Breast epithelium (tissue), 4 donors: ENCODE measurements around the gene NCOA5. TPM values are rescaled to one million over a fixed set of nuclear protein-coding genes. Genes with fewer than 3 reads are reported as not detected.

Experiments
- DNase-seq, 2 donors: peaks; one replicate each; pipeline ENCODE4 v3.0.0-alpha.2; 2019; ENCODE audit warnings: low spot score in 2 of 2
- H3K27ac ChIP-seq, 2 donors: fragments of 200-600 bp; sonication (generic) in 1 of 2; one replicate each; pipeline ENCODE4 v1.5.1; 2016 to 2019; ENCODE audit warnings: mild to moderate bottlenecking in 1 of 2
- H3K27me3 ChIP-seq, 2 donors: fragments of 200-600 bp; sonication (generic) in 1 of 2; one replicate each; pipeline versions ENCODE4 v1.5.1 to v1.6.0; 2017 to 2019; ENCODE audit warnings: control low read depth in 1 of 2, mild to moderate bottlenecking in 1 of 2
- H3K36me3 ChIP-seq: fragments of 200-600 bp; one replicate; pipeline ENCODE4 v1.5.1; 2019
- H3K4me1 ChIP-seq, 2 donors: fragments of 200-600 bp; sonication (generic); one replicate each; pipeline ENCODE4 v1.5.1; 2016 to 2019; ENCODE audit warnings: control low read depth in 1 of 2
- H3K4me3 ChIP-seq, 3 donors: fragments of 200-600 bp; sonication (generic); 1 replicate in 2 of 3; 2 replicates in 1 of 3; pipeline ENCODE4 v1.5.1; 2016 to 2019; ENCODE audit warnings: mild to moderate bottlenecking in 3 of 3, moderate library complexity in 2 of 3
- H3K9me3 ChIP-seq, 2 donors: fragments of 200-600 bp; sonication (generic) in 1 of 2; one replicate each; pipeline ENCODE4 v1.5.1; 2016 to 2019; ENCODE audit warnings: control low read depth in 1 of 2
- CTCF ChIP-seq, 3 donors: fragments of 450-650 bp; IDR thresholded peaks; one replicate each; pipeline ENCODE4 v1.5.1; 2016 to 2017; ENCODE audit warnings: antibody characterized with exemption in 3 of 3, mild to moderate bottlenecking in 3 of 3, moderate library complexity in 3 of 3
- POLR2A ChIP-seq: fragments of 450-650 bp; IDR thresholded peaks from one replicate; pipeline ENCODE4 v1.6.1; 2016; ENCODE audit warnings: antibody characterized with exemption, mild to moderate bottlenecking, moderate library complexity
- POLR2AphosphoS5 ChIP-seq, 3 donors: sonication (generic); formaldehyde crosslinking; IDR thresholded peaks; one replicate each; pipeline ENCODE4 v1.6.1; 2017; ENCODE audit warnings: antibody characterized with exemption in 3 of 3
- intact Hi-C: fragments of 100-400 bp; cut with DNase I; formaldehyde crosslinking; loops from one replicate; pipeline ENCODE4 v1.15.1; 2023; ENCODE audit warnings: low total_unique reads
- total RNA-seq, 3 donors: library from RNA; depleted of rRNA; stranded (reverse); fragments of >200 nt; gene quantifications; one replicate each; pipeline ENCODE4 v1.1.0, GENCODE V29; 2016

The NCOA5 gene
- total RNA-seq, 3 donors from 2014 or later = 30.1 to 59.7 (median 36.1) TPM

DNA sequence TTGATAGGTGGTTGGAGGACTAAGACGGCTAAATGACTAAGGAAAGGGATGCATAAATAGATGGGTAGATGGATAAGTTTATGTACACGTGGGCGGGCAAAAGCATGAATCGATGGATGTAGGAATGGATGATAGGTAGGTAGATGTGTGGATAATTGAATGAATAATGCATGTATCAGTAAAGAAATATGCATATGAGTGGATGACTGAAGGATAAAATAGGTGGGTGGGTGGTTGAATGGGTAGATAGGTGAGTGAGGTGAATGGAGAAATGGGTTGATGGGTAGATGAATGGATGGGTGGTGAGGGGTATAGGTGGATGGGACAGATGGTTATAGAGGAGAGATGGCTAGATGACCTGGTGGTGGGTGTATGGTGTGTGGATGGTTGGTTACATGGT is 40.6 kb downstream of the NCOA5 start:
- H3K9me3 ChIP-seq = no peaks in the 10 kb centered on the region
- no peak for DNase-seq
- no peak overlapping the region for H3K27ac ChIP-seq
- H3K4me3 ChIP-seq = no peak overlapping the region
- no peaks in the 10 kb centered on the region for H3K36me3 ChIP-seq
- no peak for TF ChIP-seq POLR2AphosphoS5 (IDR thresholded peaks at IDR 0.05)
- no peak for TF ChIP-seq CTCF (IDR thresholded peaks at IDR 0.05)
- no peak for TF ChIP-seq POLR2A
- peaks cover 0 to 33% of the 10 kb centered on the region in 2 donors for H3K27me3 ChIP-seq
- no peaks in the 10 kb centered on the region for H3K4me1 ChIP-seq
- intact Hi-C loops = no loop called here

- intact Hi-C loops = no loop called here
- H3K9me3 ChIP-seq = no peaks in the 10 kb centered on the region
- DNase-seq = no peak
Measured at GRCh38 chr20:46047821-46048220, 41.9 kb downstream of the NCOA5 start.

DNA sequence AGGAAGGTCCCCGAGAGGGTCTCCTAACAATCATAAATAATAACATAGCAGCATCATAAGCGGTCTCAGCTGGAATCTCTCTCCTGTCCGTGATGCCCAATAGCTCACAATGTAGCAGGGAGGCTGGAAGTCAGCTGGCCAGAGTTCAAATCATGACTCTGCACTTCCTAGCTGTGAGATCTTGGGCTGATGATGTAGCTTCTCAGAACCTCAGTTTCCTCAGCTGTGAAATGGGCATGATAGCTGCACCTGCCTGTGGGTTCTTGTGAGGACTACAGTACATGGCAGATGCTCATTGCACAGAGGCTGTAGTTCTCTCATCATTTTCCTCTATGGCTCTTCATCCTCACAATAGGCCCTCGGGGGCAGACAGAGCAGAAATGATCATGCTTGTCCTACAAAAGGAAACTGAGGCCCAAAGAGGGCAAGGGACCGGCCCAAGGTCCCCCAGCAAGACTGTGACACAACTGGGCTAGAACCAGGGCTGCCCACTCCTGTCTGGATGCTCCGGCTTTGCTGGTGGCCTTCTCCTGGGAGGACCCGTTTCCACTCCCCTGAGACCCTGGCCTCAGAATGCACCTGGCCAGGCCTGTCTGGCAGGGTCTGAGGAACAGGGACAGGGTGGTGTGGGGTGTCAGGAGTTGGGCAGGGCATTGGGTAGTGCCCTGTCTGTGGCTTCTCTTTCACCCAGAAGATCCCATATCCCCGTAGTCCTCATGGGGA is 43.0 kb downstream of the NCOA5 start:
- no peak overlapping the region for H3K27ac ChIP-seq
- H3K27me3 ChIP-seq = peaks cover 0 to 50% of the 10 kb centered on the region in 2 donors
- H3K4me3 ChIP-seq = no peak overlapping the region
- intact Hi-C loops = no loop called here
- no peaks in the 10 kb centered on the region for H3K9me3 ChIP-seq
- TF ChIP-seq POLR2AphosphoS5 (IDR thresholded peaks at IDR 0.05) = no peak
- TF ChIP-seq CTCF (IDR thresholded peaks at IDR 0.05) = no peak
- TF ChIP-seq POLR2A = no peak
- no peaks in the 10 kb centered on the region for H3K36me3 ChIP-seq
- no peaks in the 10 kb centered on the region for H3K4me1 ChIP-seq
- DNase-seq = no peak

More at GRCh38 chr20:46047821-46048220, 41.9 kb downstream of the NCOA5 start:
- no peak overlapping the region for H3K4me3 ChIP-seq
- TF ChIP-seq POLR2AphosphoS5 (IDR thresholded peaks at IDR 0.05) = no peak
- no peak for TF ChIP-seq CTCF (IDR thresholded peaks at IDR 0.05)
- no peak for TF ChIP-seq POLR2A
- no peaks in the 10 kb centered on the region for H3K36me3 ChIP-seq
- peaks cover 0 to 42% of the 10 kb centered on the region in 2 donors for H3K27me3 ChIP-seq
- no peaks in the 10 kb centered on the region for H3K4me1 ChIP-seq
- no peak overlapping the region for H3K27ac ChIP-seq

- Histone ChIP-seq H3K27me3 (peaks cover 0 to 60% of the 10 kb centered on the region in 2 donors), H3K27ac (no peak overlapping the region), H3K4me3 (no peak overlapping the region), H3K9me3 (no peaks in the 10 kb centered on the region), H3K4me1 (no peaks in the 10 kb centered on the region), H3K36me3 (no peaks in the 10 kb centered on the region)
- DNase-seq = no peak
- no peak for TF ChIP-seq POLR2A
- no peak for TF ChIP-seq POLR2AphosphoS5 (IDR thresholded peaks at IDR 0.05)
- no peak for TF ChIP-seq CTCF (IDR thresholded peaks at IDR 0.05)
- intact Hi-C loops = no loop called here
Measured at GRCh38 chr20:46044896-46045295, 44.9 kb downstream of the NCOA5 start.

GRCh38 chr20:46043556-46043955 is 46.2 kb downstream of the NCOA5 start:
- TF ChIP-seq POLR2A = no peak
- TF ChIP-seq POLR2AphosphoS5 (IDR thresholded peaks at IDR 0.05) = no peak
- TF ChIP-seq CTCF (IDR thresholded peaks at IDR 0.05) = no peak
- no peak overlapping the region for H3K27ac ChIP-seq
- intact Hi-C loops = no loop called here

More at GRCh38 chr20:46043556-46043955, 46.2 kb downstream of the NCOA5 start:
- Histone ChIP-seq H3K27me3 (peaks cover 0 to 60% of the 10 kb centered on the region in 2 donors), H3K9me3 (no peaks in the 10 kb centered on the region), H3K4me1 (no peaks in the 10 kb centered on the region), H3K4me3 (no peak overlapping the region), H3K36me3 (no peaks in the 10 kb centered on the region)
- DNase-seq = no peak
